ENCODE results near the gene GCFC2.
"Not testable (repeated sequence)": the region's sequence is repeated elsewhere in the genome, so short reads cannot be mapped to it uniquely, and the experiment has no call there.

Gene GCFC2

GRCh38 chr2:75710220-75710576 lies 517 bp downstream of the GCFC2 start:
- no peak for TF ChIP-seq JUND (IDR thresholded peaks at IDR 0.05; ENCODE audit: low read depth)
- peak in 1 of 2 experiments; percentile 14 for DNase-seq (ENCODE audit: low read depth in 1 of 2, low spot score in 1 of 2)
- in situ Hi-C loops (cut with HindIII; ENCODE audit: low pct_unique_long_range_greater_than_20kb, low sequenced_read_pairs): no loop called here

GRCh38 chr2:75709297-75709696 lies 1.4 kb downstream of the GCFC2 start:
- in situ Hi-C loops (cut with HindIII; ENCODE audit: low pct_unique_long_range_greater_than_20kb, low sequenced_read_pairs): no loop called here
- no peak for TF ChIP-seq JUND (IDR thresholded peaks at IDR 0.05; ENCODE audit: low read depth)
- DNase-seq (ENCODE audit: low read depth in 1 of 2, low spot score in 1 of 2): no peak

GRCh38 chr2:75707901-75708300 lies 2.8 kb downstream of the GCFC2 start:
- in situ Hi-C loops (cut with HindIII; ENCODE audit: low pct_unique_long_range_greater_than_20kb, low sequenced_read_pairs): no loop called here
- no peak for TF ChIP-seq JUND (IDR thresholded peaks at IDR 0.05; ENCODE audit: low read depth)
- DNase-seq (ENCODE audit: low read depth in 1 of 2, low spot score in 1 of 2): no peak

- in situ Hi-C loops (cut with HindIII; ENCODE audit: low pct_unique_long_range_greater_than_20kb, low sequenced_read_pairs): no loop called here
- peak in 1 of 2 experiments; percentile 37 for DNase-seq (ENCODE audit: low read depth in 1 of 2, low spot score in 1 of 2)
- no peak for TF ChIP-seq JUND (IDR thresholded peaks at IDR 0.05; ENCODE audit: low read depth)
Measured at GRCh38 chr2:75705921-75706320, 4.8 kb downstream of the GCFC2 start.

GRCh38 chr2:75703589-75704287 lies 7.0 kb downstream of the GCFC2 start:
- in situ Hi-C loops (cut with HindIII; ENCODE audit: low pct_unique_long_range_greater_than_20kb, low sequenced_read_pairs): no loop called here
- no peak for TF ChIP-seq JUND (IDR thresholded peaks at IDR 0.05; ENCODE audit: low read depth)
- DNase-seq (ENCODE audit: low read depth in 1 of 2, low spot score in 1 of 2): no peak

- no peak for DNase-seq (ENCODE audit: low read depth in 1 of 2, low spot score in 1 of 2)
- in situ Hi-C loops (cut with HindIII; ENCODE audit: low pct_unique_long_range_greater_than_20kb, low sequenced_read_pairs): no loop called here
- TF ChIP-seq JUND (IDR thresholded peaks at IDR 0.05; ENCODE audit: low read depth): no peak
Measured at GRCh38 chr2:75702593-75702992, 8.1 kb downstream of the GCFC2 start.

- TF ChIP-seq JUND (IDR thresholded peaks at IDR 0.05; ENCODE audit: low read depth): no peak
- DNase-seq (ENCODE audit: low read depth in 1 of 2, low spot score in 1 of 2): no peak
- in situ Hi-C loops (cut with HindIII; ENCODE audit: low pct_unique_long_range_greater_than_20kb, low sequenced_read_pairs): no loop called here
Measured at GRCh38 chr2:75698918-75699317, 11.8 kb downstream of the GCFC2 start.

- TF ChIP-seq JUND (IDR thresholded peaks at IDR 0.05; ENCODE audit: low read depth): no peak
- in situ Hi-C loops (cut with HindIII; ENCODE audit: low pct_unique_long_range_greater_than_20kb, low sequenced_read_pairs): no loop called here
- no peak for DNase-seq (ENCODE audit: low read depth in 1 of 2, low spot score in 1 of 2)
Measured at GRCh38 chr2:75688196-75688595, 22.5 kb downstream of the GCFC2 start.

GRCh38 chr2:75683430-75683829 lies 27.3 kb downstream of the GCFC2 start:
- DNase-seq (ENCODE audit: low read depth in 1 of 2, low spot score in 1 of 2); in situ Hi-C loops (cut with HindIII; ENCODE audit: low pct_unique_long_range_greater_than_20kb, low sequenced_read_pairs): not testable (repeated sequence)

GRCh38 chr2:75680402-75680801 lies 30.3 kb downstream of the GCFC2 start:
- TF ChIP-seq JUND (IDR thresholded peaks at IDR 0.05; ENCODE audit: low read depth): no peak

GRCh38 chr2:75679556-75679955 lies 31.2 kb downstream of the GCFC2 start:
- TF ChIP-seq JUND (IDR thresholded peaks at IDR 0.05; ENCODE audit: low read depth): no peak
- no peak for DNase-seq (ENCODE audit: low read depth in 1 of 2, low spot score in 1 of 2)
- in situ Hi-C loops (cut with HindIII; ENCODE audit: low pct_unique_long_range_greater_than_20kb, low sequenced_read_pairs): no loop called here

More at GRCh38 chr2:75680402-75680801, 30.3 kb downstream of the GCFC2 start:
- DNase-seq (ENCODE audit: low read depth in 1 of 2, low spot score in 1 of 2): no peak
- in situ Hi-C loops (cut with HindIII; ENCODE audit: low pct_unique_long_range_greater_than_20kb, low sequenced_read_pairs): no loop called here

GRCh38 chr2:75676464-75676863 lies 34.3 kb downstream of the GCFC2 start:
- TF ChIP-seq JUND (IDR thresholded peaks at IDR 0.05; ENCODE audit: low read depth): no peak
- in situ Hi-C loops (cut with HindIII; ENCODE audit: low pct_unique_long_range_greater_than_20kb, low sequenced_read_pairs): no loop called here
- DNase-seq (ENCODE audit: low read depth in 1 of 2, low spot score in 1 of 2): peak in 1 of 2 experiments; percentile 13

GRCh38 chr2:75675908-75676307 lies 34.8 kb downstream of the GCFC2 start:
- in situ Hi-C loops (cut with HindIII; ENCODE audit: low pct_unique_long_range_greater_than_20kb, low sequenced_read_pairs): no loop called here
- TF ChIP-seq JUND (IDR thresholded peaks at IDR 0.05; ENCODE audit: low read depth): no peak
- DNase-seq (ENCODE audit: low read depth in 1 of 2, low spot score in 1 of 2): no peak

GRCh38 chr2:75675423-75675822 lies 35.3 kb downstream of the GCFC2 start:
- in situ Hi-C loops (cut with HindIII; ENCODE audit: low pct_unique_long_range_greater_than_20kb, low sequenced_read_pairs); DNase-seq (ENCODE audit: low read depth in 1 of 2, low spot score in 1 of 2): not testable (repeated sequence)
